H4 (cell line): ENCODE results near the gene ANKRD23. TPM values are rescaled to one million over a fixed set of nuclear protein-coding genes. Genes with fewer than 3 reads are reported as not detected.
"Not testable (repeated sequence)": the region's sequence is repeated elsewhere in the genome, so short reads cannot be mapped to it uniquely, and the experiment has no call there.

Experiments used
- DNase-seq: peaks from one replicate; pipeline ENCODE4 v3.0.0-alpha.2; 2015; ENCODE audit warnings: low spot score
- total RNA-seq: library from RNA; depleted of rRNA; stranded (reverse); fragments of >200 nt; shearing (Covaris generic); gene quantifications from 2 replicates; pipeline ENCODE4 v1.2.3, GENCODE V29; 2014; rRNA removed

The ANKRD23 gene
- total RNA-seq, 1 experiment from 2014 or later, result 0.58 TPM

DNA sequence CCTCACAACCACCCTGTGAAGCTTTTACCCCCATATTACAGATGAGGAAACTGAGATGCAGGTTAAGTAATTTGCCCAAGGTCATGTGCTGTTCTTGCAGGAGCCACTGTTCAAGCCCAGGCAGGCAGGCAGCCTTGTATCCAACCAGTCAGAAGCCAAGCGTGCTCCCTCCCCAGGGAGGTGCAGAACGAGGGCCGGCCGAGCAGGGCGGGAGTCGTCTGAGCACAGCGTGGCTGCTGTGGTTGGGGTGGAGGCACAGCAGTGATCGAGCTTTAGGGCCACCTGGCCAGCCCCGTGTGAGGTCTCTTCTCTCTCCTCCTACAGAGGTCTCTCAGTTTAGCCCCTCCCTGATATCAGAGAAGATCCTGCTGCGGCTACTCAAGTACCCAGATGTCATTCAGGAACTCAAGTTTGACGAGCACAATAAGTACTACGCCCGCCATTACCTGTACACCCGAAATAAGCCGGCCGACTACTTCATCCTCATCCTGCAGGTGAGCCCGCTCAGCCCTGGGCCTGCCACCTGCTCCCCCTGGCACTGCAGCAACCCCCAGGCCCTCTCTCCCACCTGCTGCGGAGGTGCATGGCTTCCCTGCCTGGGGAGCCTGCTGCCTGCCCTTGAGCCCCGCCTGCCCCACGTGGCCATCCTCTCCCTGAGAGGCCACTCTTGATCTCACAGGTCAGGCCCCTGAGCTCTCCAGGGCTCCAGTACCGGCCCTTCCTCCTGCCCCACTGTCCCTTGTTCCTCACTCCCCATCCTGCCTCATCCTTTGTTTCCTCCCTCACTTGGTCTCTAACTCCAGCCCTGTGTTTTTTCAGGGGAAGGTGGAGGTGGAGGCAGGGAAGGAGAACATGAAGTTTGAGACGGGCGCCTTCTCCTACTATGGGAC lies 44.8 kb downstream of the ANKRD23 start:
- DNase-seq, result no peak

DNA sequence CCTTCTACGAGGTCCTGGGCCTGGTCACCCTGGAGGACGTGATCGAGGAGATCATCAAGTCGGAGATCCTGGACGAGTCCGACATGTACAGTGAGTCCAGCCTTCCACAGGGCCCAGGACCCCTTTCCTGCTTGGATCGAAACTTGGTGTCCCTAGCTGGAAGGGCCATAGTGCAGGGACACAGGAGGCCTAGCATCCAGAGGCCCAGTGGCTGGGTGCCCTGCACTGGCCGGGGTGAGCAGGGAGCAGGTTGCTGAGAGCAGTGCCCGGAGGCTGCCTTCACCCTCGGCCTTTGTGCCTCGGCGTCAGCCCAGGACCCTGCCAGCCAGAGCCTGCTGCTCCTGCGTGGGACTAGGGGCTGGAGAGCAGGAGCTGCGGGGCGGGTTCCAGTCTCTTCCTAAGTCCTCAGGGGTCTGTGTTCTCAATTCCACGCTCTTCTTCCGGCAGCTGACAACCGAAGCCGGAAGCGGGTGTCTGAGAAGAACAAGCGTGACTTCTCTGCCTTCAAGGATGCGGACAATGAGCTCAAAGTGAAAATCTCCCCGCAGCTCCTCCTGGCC lies 46.7 kb downstream of the ANKRD23 start:
- DNase-seq, result no peak

DNA sequence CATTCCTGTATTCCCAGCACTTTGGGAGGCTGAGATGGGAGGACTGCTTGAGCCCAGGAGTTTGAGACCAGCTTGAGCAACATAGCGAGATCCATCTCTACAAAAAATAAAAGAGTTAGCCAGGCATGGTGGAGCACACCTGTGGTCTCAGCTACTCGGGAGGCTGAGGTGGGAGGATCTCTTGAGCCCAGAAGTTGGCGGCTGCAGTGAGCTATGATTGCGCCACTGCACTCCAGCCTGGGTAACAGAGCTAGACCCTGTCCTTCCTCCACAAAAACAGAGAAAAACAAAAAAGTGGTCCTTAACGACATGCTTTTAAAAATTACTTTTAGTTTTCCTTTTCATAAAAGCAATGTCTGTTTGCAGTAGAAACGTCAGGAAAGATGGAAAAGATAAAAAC lies 47.3 kb downstream of the ANKRD23 start:
- not testable (repeated sequence) for DNase-seq

DNA sequence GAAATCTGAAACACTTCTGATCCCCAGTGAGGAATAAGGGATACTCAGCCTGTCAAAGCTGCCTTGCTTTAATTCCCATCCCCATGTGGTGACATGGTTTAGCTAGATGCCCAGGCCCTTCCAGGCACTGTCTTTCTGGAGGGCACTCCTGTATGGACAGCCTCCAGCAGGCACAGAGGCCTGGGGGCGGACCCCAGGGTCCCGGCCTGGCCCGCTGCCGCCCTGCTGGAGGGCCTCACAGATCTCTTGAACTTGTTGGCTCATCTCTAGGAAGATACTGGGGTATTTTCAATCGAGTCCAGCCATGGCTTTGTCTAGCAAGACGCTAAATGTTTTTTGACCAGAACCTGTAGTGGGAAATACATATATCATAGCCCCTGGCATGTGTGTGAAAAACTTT lies 48.7 kb downstream of the ANKRD23 start:
- no peak for DNase-seq

DNA sequence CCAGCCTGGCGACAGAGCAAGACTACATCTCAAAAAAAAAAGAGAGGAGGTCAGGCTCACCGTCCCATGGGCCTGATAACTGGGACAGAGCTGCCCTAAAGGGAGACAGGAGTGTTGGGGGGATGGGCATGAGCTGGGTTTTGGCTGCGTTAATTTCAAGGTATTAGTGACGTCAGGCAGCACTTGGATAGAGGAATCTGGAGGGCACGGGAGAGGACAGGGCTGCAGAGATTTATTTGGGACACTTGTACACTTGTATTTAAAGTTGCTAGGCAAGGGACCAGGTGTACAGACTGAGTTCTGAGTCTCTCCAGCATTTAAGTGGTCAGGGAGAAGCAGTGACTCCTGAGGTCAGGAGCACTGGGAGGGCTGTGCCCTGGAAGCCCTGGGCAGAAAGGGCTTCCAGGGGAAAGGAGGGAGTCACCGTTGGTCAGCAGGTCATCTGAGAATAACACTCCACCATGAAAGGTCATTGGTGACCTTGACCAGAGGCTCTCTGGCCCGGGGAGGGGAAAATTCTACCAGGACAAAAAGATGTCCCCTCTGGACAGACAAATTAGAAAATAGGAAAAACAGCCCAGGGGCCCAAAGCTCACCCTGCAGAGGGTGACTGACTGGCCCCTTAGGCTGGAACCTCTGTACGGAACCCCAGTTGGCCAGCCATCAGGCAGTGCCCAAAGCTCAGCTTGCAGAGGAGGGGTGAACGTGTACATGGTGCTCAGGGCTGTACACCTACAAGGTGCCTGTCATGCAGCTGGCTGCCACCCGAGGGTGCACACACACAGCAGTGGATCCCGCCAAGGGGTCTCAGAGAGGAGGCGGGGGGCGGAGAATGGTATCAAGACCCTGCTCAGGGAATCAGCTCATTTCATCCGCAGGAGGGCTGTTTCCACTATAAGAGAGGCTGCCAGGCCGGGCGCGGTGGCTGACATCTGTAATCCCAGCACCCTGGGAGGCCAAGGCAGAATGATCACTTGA lies 50.8 kb downstream of the ANKRD23 start:
- no peak for DNase-seq

DNA sequence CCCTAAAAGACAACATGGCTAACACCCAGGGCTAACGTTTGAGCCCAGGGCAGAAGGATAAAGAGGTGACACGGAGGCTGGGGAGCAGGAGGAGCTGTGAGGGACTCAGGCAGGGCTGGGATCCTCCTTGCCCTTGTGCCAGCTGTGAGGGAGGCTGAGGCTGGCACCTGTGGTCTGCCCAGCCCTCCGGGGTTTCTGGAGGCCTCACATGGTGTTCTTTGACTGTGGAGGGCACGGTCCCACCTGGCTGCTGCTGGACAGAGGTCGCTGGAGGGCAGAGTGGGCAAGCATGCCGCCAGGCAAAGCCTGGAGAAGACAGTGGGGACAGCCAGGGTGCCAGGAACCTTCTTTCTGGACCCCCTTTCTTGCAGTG lies 54.6 kb downstream of the ANKRD23 start:
- no peak for DNase-seq

DNA sequence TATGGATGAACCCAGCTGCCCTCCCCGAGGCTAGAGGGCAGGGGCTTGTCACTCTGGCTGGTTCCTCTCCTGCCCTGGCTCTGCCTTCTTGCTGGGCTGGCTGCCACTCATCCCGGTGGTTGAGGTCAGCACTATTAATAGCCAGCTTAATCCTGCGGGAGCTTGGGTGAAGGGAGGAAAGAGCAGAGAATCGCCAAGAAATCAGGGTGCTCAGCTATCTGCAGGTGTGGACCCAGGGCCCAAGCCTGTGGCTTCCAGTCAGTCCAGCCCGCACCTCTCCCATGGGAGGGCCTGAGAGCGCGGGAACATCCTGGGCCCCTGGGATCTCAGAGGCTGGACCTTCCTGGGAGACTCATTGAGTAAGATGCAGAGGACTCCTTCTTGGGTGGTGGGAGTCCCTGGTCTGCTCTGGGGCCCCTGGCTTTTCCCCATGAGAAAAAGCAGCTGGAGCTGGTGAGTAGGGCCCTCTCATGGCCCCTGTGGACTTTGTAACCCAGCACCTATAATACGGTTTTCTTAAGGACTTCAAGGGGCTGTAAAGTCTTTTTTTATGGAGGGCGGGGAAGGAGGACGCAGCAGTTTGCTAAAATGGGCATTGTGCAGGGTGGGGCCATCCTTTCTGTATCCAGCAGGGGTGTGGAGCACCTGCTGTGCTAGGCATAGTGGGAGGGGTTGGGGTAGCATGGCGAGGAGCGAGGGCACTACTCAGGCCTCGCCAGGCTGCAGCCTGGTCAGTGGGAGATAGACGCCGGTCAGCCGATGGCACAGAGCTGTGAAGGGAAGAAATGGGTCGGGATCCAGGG lies 55.2 kb downstream of the ANKRD23 start:
- no peak for DNase-seq

Other genes with a start within 250 kb of the ANKRD23 start
- 27.4 and 31.8 TPM in 2 replicates for gene KANSL3, start 205.7 kb downstream of the ANKRD23 start, total RNA-seq
- gene FER1L5, start 201.3 kb downstream of the ANKRD23 start, total RNA-seq, result not detected in 2 replicates
- 35.5 and 38.2 TPM in 2 replicates for gene LMAN2L, start 104.0 kb downstream of the ANKRD23 start, total RNA-seq
- 3.0 and 3.4 TPM in 2 replicates for gene CNNM4, start 83.1 kb downstream of the ANKRD23 start, total RNA-seq
- gene CNNM3, start 27.8 kb downstream of the ANKRD23 start, total RNA-seq, result 3.4 and 3.5 TPM in 2 replicates
- 11.0 and 17.7 TPM in 2 replicates for gene ANKRD39, start 14.0 kb upstream of the ANKRD23 start, total RNA-seq
- 15.9 and 18.0 TPM in 2 replicates for gene SEMA4C, start 26.1 kb upstream of the ANKRD23 start, total RNA-seq
- gene FAM178B, start 142.6 kb upstream of the ANKRD23 start, total RNA-seq, result not detected in 2 replicates